GM19035 (cell line): ENCODE measurements around the gene CHRNA4.

Experiments used
- ATAC-seq: cut with Tn5 transposase; IDR thresholded peaks from one replicate; pipeline ENCODE4 v1.9.1; 2021; ENCODE audit not compliant: unreplicated experiment

The CHRNA4 gene

DNA sequence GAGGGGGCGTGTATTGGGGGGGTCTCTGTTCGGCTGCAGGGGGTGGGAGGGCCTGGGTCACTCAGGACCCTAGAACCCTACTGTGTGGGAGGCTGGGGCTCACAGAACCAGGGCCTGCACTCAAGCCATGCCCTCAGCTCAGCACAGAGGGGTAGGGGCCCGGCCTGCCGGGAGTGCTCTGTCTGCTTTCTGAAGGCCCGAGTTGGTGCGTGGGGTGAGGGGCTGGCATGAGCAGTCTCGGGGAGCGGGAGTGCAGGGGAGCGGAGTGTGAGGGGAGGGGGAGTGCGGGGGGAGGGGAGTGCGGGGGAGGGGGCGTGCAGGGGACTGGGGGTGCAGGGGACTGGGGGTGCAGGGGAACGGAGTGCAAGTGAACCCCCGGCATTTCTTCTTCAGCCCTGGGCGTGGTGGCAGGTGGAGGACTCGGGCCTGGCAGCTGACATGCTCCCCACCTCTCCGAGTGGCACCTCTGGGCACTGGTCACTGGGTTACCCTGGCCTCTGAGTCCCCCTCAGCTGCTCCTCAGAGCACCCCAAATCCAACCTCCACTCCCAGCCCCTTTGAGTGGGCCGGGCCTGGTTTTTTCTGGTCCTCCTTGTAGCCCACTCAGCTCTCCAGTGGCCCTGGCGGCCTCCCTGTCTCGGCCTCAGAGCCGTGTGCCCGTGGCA, 67.1 kb downstream of the CHRNA4 start:
- ATAC-seq: no peak

DNA sequence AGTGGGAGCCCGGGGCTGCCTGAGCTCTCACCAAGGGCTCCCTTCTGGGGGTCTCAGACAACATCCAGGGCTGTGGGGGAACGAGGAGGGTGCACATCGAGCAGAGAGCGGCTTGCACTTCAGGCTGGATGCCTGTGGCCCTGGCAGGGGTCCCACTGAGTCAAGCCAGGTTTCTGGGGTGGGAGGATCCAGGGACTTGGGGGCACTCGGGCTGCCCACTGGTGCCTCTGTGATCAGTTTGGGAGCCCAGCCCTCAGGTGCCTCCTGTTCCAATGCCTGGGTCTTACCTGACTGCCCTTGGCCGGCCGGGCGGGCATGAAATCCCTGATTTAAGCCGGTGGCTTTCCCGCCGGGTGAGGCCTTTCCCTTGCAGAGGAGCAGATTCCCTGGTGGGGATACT, 67.7 kb downstream of the CHRNA4 start:
- ATAC-seq: no peak
